ENCODE data around the gene RNF44. TPM values are rescaled to one million over a fixed set of nuclear protein-coding genes. Genes with fewer than 3 reads are reported as not detected.

The RNF44 gene
- total RNA-seq (50.2 and 51.5 TPM in 2 replicates), polyA plus RNA-seq (19.8 and 24.4 TPM in 2 replicates), polyA minus RNA-seq (12.4 and 16.3 TPM in 2 replicates), Bru-seq, nascent RNA (percentile 61 among the genes with signal in this experiment), BruChase-seq, experiment 1, labeled RNA remaining after a 6-hour chase (percentile 80 among the genes with signal in this experiment), BruChase-seq, experiment 2, labeled RNA remaining after a 2-hour chase (percentile 82 among the genes with signal in this experiment)
- 9.4 and 14.2 TPM in 2 replicates for polyA plus RNA-seq (2011; cell fraction: cytosol; rRNA removed)
- polyA plus RNA-seq (2011; cell fraction: nucleus; rRNA removed) = 92.2 and 101 TPM in 2 replicates
- polyA plus RNA-seq (2012) = 18.6 and 27.9 TPM in 2 replicates
- 17.8 TPM for polyA minus RNA-seq (2011; cell fraction: cytosol; rRNA and poly(A)+ RNA removed)
- polyA minus RNA-seq (2011; cell fraction: nucleus; rRNA and poly(A)+ RNA removed) = 30.6 and 52.0 TPM in 2 replicates
- long read RNA-seq, partial matches to known transcripts = 2 of 62 reads
- long read RNA-seq, other reads (novel, unspliced or antisense) = 60 of 62 reads

DNA sequence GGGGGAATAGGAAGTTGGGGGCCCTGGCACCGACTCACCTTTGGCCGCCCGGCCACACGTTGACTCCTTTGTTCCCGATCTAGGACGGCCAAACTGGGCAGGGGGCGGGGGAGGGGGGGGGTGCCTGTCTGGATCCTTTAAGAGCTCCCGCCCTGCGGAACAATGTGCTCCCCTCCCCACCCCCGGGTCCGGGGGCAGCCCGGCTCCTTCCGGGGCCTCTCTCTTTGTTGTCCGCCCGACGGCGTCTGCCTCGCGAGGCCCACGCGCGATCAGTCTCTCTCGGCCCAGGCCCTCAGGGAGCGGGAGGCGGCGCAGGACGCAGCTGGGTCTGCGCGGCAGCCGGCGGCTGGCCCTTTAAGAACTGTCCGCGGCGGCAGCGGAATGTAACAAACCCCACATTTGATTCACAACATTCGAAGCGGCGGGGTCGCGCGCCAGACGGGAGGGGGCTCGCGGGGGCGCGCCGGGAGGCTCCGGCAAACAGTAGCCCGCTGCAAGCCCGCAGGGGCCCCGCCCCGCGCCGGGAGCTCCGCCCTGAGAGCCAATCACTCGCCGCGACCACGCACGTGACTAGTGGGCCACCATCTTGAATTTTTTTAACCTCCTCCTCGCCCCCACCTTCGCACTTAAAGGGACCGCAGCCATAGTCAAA is at the start of gene RNF44:
Gene RNF44 (minus strand): TSS at position 501 of the 652 bp plus-strand sequence. CDS start 4,930 bp downstream, outside the sequence.
- FAIRE-seq = no peak
- Histone ChIP-seq H3K9ac (replicated peaks; ENCODE audit: extremely low read depth, insufficient read depth, low read length) (peak within 1 kb of the TSS; percentile 86), H3K27me3 (ENCODE audit: control insufficient read depth in 2 of 2, insufficient read depth in 2 of 2, low read length in 2 of 2) (no peaks in the 10 kb centered on the region), H3K36me3 (ENCODE audit: control insufficient read depth in 2 of 2, extremely low read depth in 1 of 2, insufficient read depth in 2 of 2, low read length in 2 of 2) (peaks cover 0 to 1% of the 10 kb centered on the region in 2 experiments), H3K79me2 (ENCODE audit: control insufficient read depth, insufficient read depth, low read length) (peaks cover 33% of the 10 kb centered on the region), H3K9me1 (replicated peaks; ENCODE audit: control insufficient read depth, extremely low read depth, insufficient read depth, low read length) (no peaks in the 10 kb centered on the region), H3K27ac (ENCODE audit: insufficient read depth, low read depth, low read length) (peak within 1 kb of the TSS; percentile 83), H3K4me2 (ENCODE audit: insufficient read depth, low read length) (peak within 1 kb of the TSS; percentile 76), H3K9me3 (replicated peaks; ENCODE audit: control insufficient read depth, insufficient read depth, low read length) (no peaks in the 10 kb centered on the region), H2AFZ (ENCODE audit: low read depth, low read length) (peak within 1 kb of the TSS; percentile 88), H3K4me3 (replicated peaks in 1 of 3; ENCODE audit: insufficient read depth in 1 of 3, low read depth in 1 of 3, low read length in 3 of 3) (peak within 1 kb of the TSS; percentile 68 to 79 (median 79)), H4K20me1 (replicated peaks; ENCODE audit: control insufficient read depth, extremely low read depth, insufficient read depth, low read length) (no peaks in the 10 kb centered on the region), H3K4me1 (ENCODE audit: control insufficient read depth, extremely low read depth, insufficient read depth, low read length) (peaks cover 51% of the 10 kb centered on the region)
- TF ChIP-seq FOS (IDR thresholded peaks at IDR 0.05; ENCODE audit: borderline replicate concordance, insufficient read depth, low read length) (no peak), MYC (IDR thresholded peaks at IDR 0.05; ENCODE audit: low read depth, low read length) (no peak), CTCF (IDR thresholded peaks at IDR 0.05; ENCODE audit: extremely low read depth in 1 of 2, insufficient read depth in 1 of 2, low read depth in 1 of 2, low read length in 2 of 2) (no peak), POLR2AphosphoS5 (IDR thresholded peaks at IDR 0.05; ENCODE audit: insufficient read depth, low read depth, low read length) (peak; percentile 36), POLR2A (IDR thresholded peaks at IDR 0.05; ENCODE audit: low read depth, low read length) (no peak), JUN (IDR thresholded peaks at IDR 0.05; ENCODE audit: borderline replicate concordance, insufficient read depth, insufficient read length, low read depth) (no peak), GATA2 (IDR thresholded peaks at IDR 0.05; ENCODE audit: insufficient read depth, insufficient read length, low read depth, low read length) (no peak), EZH2 (IDR thresholded peaks at IDR 0.05; ENCODE audit: borderline replicate concordance, low read depth, low read length, severe bottlenecking) (no peak)
- TF ChIP-seq, protein P1, sequence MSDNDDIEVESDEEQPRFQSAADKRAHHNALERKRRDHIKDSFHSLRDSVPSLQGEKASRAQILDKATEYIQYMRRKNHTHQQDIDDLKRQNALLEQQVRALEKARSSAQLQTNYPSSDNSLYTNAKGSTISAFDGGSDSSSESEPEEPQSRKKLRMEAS (IDR thresholded peaks at IDR 0.05; ENCODE audit: insufficient read depth, insufficient read length) = peak; percentile 92
- POLR2A ChIA-PET = interaction anchor here (0.5 to 1.6 kb wide), 6 partner anchors 10 to 470 kb away, joined by 3 to 6 read pairs (median 4); partner anchors contain the start of genes NOP16 and UIMC1
- intact Hi-C loops (cut with micrococcal nuclease) = loop anchor here (1.0 to 10.0 kb wide), 9 partner anchors 78 to 958 kb away; partner anchors contain the start of genes CLTB, FAF2, HIGD2A and KIAA1191
- BruUV-seq (replicated peaks) = no TSS peak
- CTCF ChIA-PET = interaction anchor here (1.0 to 5.0 kb wide), 10 partner anchors 22 to 172 kb away, joined by 3 to 27 read pairs (median 4); partner anchors contain the start of genes ARL10, CLTB and FAF2
- DNase-seq (ENCODE audit: low read depth, low spot score) = peak; percentile 98
- dilution Hi-C loops (cut with MboI; ENCODE audit: extremely low pct_ligation_motif_present, low sequenced_read_pairs) = no loop called here
